HepG2 (cell line): ENCODE results near the gene FIGNL1. TPM values are rescaled to one million over a fixed set of nuclear protein-coding genes. Genes with fewer than 3 reads are reported as not detected.

Source experiments
- CAMTA2 ChIP-seq: sonication (generic); formaldehyde crosslinking; IDR thresholded peaks from 2 replicates; pipeline ENCODE4 v1.4.0; 2020; ENCODE audit warnings: mild to moderate bottlenecking, missing genetic modification reagents, borderline replicate concordance
- CC2D1A ChIP-seq: sonication (generic); formaldehyde crosslinking; IDR thresholded peaks from 2 replicates; pipeline ENCODE4 v1.8.1; 2023; ENCODE audit warnings: mild to moderate bottlenecking, missing genetic modification reagents
- FOXK2 ChIP-seq: fragments of 450-650 bp; IDR thresholded peaks from 2 replicates; pipeline ENCODE4 v1.6.1; 2016
- GATAD2A ChIP-seq: IDR thresholded peaks from 2 replicates; pipeline ENCODE4 v1.6.1; 2016
- HDAC1 ChIP-seq: sonication (generic); formaldehyde crosslinking; IDR thresholded peaks from 2 replicates; pipeline ENCODE4 v1.5.1; 2020; ENCODE audit warnings: mild to moderate bottlenecking, missing genetic modification reagents
- KMT2B ChIP-seq: IDR thresholded peaks from 2 replicates; pipeline ENCODE4 v1.6.1; 2016; ENCODE audit warnings: missing genetic modification reagents, missing compliant biosample characterization
- MIER3 ChIP-seq: IDR thresholded peaks from 2 replicates; pipeline ENCODE4 v1.6.1; 2016; ENCODE audit warnings: missing compliant biosample characterization, borderline replicate concordance
- NFE2L1 ChIP-seq: sonication (generic); formaldehyde crosslinking; IDR thresholded peaks from 2 replicates; pipeline ENCODE4 v1.4.0; 2020; ENCODE audit warnings: missing genetic modification reagents, mild to moderate bottlenecking, borderline replicate concordance
- SOX5 ChIP-seq: IDR thresholded peaks from 2 replicates; pipeline ENCODE4 v1.6.1; 2016; ENCODE audit warnings: borderline replicate concordance
- ZFAT ChIP-seq: sonication (generic); formaldehyde crosslinking; conservative IDR thresholded peaks from 2 replicates; pipeline ENCODE4 v1.8.1; 2023; ENCODE audit warnings: missing genetic modification reagents, inconsistent platforms
- ZSCAN9 ChIP-seq: IDR thresholded peaks from 2 replicates; pipeline ENCODE4 v1.6.1; 2016; ENCODE audit warnings: borderline replicate concordance
- polyA plus RNA-seq, 8 experiments: library from polyadenylated mRNA; depleted of rRNA in 3 of 8; stranded (reverse) in 7 of 8; unstranded in 1 of 8; fragments of >200 nt; fragmentation: Illumina TruSeq in 4 of 8; extraction: Trizol in 4 of 8; gene quantifications; 2 replicates each; pipeline versions ENCODE4 v1.2.1 to v1.2.3, GENCODE V29; 2011 to 2016; ENCODE audit warnings: low read depth in 4 of 8, missing spikeins in 1 of 8, mixed read lengths in 1 of 8; ENCODE audit not compliant: insufficient read depth in 1 of 8
- total RNA-seq, 5 experiments: library from RNA; depleted of rRNA; stranded (reverse); fragments of >200 nt; fragmentation: Illumina TruSeq; extraction: Trizol; gene quantifications; 2 replicates each; pipeline ENCODE4 v1.2.3, GENCODE V29; 2016; ENCODE audit warnings: low read depth in 1 of 5
- TF ChIP-seq, protein P1 (sequence below): IDR thresholded peaks from 2 replicates; pipeline ENCODE4 v1.6.1; 2016; ENCODE audit warnings: missing biosample characterization, missing genetic modification reagents, low read depth
- TF ChIP-seq, protein P2 (sequence below): sonication (generic); formaldehyde crosslinking; IDR thresholded peaks from 2 replicates; pipeline ENCODE4 v1.4.0; 2020; ENCODE audit warnings: missing genetic modification reagents
- TF ChIP-seq, protein P3 (sequence below): IDR thresholded peaks from 2 replicates; pipeline ENCODE4 v1.6.1; 2016; ENCODE audit warnings: low read depth, borderline replicate concordance
- TF ChIP-seq, protein P4 (sequence below): sonication (generic); formaldehyde crosslinking; IDR thresholded peaks from 2 replicates; pipeline ENCODE4 v1.4.0; 2020; ENCODE audit warnings: missing genetic modification reagents
- TF ChIP-seq, protein P5 (sequence below): IDR thresholded peaks from 2 replicates; pipeline ENCODE4 v1.6.1; 2016; ENCODE audit warnings: missing compliant biosample characterization, missing genetic modification reagents, borderline replicate concordance
- TF ChIP-seq, protein P6 (sequence below): sonication (generic); formaldehyde crosslinking; IDR thresholded peaks from 2 replicates; pipeline ENCODE4 v1.8.1; 2022; ENCODE audit warnings: low read depth, mild to moderate bottlenecking, missing genetic modification reagents
- TF ChIP-seq, protein P7 (sequence below): sonication (generic); formaldehyde crosslinking; conservative IDR thresholded peaks from 2 replicates; pipeline ENCODE4 v1.8.0; 2022; ENCODE audit warnings: mild to moderate bottlenecking, moderate library complexity, missing genetic modification reagents

Gene FIGNL1
- total and polyA plus RNA-seq, 2 of the 13 experiments (the other 11 are each of a cell fraction or from before 2014, with no cell fraction given) = 4.0 to 20.9 TPM

DNA sequence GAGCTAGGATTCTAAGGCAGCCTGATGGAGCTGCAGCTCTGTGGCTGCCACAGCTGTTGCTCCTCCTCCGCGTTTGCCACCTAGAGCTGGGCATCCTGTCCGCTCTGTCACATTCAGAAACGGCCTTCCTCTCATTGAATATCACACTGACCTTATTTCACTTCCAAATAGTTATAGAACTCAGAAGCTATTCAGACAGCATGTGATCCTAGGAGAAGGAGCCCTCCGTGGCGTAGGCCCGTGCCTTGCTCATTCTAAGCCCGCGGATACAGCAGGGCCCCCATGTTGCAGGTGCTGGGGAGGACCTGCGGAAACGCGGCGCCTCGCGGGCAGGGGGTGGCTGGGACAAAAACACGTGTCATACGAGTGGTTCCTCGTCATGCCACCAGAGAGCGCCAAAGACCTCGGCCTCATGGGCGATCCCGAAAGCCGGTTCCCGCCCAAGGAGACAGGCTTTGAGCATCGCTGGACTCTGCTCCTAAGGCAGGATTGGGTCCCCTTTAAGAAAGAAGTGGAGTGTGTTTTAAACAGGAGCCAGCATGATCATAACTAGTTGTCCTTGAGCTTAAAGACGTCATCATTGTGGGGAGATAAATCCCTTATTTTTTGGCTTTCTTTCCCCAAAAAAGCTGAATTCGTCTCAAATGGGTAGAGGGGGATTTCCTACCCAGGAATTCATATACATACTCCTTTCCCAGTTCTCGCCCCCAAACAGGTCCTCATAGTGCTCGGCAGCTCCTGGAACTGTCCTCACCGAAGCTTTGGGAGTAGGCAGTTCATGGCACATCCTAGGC, 17.9 kb upstream of the FIGNL1 start (continued):
- TF ChIP-seq, protein P1, sequence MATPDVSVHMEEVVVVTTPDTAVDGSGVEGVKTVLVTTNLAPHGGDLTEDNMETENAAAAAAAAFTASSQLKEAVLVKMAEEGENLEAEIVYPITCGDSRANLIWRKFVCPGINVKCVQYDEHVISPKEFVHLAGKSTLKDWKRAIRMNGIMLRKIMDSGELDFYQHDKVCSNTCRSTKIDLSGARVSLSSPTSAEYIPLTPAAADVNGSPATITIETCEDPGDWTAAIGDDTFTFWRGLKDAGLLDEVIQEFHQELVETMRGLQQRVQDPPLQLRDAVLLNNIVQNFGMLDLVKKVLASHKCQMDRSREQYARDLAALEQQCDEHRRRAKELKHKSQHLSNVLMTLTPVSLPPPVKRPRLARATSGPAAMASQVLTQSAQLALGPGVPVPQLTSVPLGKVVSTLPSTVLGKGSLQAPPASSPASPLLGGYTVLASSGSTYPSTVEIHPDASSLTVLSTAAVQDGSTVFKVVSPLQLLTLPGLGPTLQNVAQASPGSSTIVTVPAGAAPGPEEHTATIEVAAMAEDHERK (CRISPR knock-in tag) = no peak
- TF ChIP-seq, protein P2, sequence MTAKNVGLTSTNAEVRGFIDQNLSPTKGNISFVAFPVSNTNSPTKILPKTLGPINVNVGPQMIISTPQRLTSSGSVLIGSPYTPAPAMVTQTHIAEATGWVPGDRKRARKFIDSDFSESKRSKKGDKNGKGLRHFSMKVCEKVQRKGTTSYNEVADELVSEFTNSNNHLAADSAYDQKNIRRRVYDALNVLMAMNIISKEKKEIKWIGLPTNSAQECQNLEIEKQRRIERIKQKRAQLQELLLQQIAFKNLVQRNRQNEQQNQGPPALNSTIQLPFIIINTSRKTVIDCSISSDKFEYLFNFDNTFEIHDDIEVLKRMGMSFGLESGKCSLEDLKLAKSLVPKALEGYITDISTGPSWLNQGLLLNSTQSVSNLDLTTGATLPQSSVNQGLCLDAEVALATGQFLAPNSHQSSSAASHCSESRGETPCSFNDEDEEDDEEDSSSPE = peak; percentile 86
- 0 out of 2 replicates have a peak, but pooled peaks have one; percentile 41 for TF ChIP-seq CC2D1A (CRISPR knock-in tag)
- TF ChIP-seq NFE2L1 = no peak
- TF ChIP-seq, protein P3, sequence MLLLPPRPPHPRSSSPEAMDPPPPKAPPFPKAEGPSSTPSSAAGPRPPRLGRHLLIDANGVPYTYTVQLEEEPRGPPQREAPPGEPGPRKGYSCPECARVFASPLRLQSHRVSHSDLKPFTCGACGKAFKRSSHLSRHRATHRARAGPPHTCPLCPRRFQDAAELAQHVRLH (CRISPR knock-in tag) = peak; percentile 52; the same call in 1 of the 2 replicates
- TF ChIP-seq ZSCAN9 (CRISPR knock-in tag) = 0 out of 2 replicates have a peak, but pooled peaks have one; percentile 64
- TF ChIP-seq, protein P4, sequence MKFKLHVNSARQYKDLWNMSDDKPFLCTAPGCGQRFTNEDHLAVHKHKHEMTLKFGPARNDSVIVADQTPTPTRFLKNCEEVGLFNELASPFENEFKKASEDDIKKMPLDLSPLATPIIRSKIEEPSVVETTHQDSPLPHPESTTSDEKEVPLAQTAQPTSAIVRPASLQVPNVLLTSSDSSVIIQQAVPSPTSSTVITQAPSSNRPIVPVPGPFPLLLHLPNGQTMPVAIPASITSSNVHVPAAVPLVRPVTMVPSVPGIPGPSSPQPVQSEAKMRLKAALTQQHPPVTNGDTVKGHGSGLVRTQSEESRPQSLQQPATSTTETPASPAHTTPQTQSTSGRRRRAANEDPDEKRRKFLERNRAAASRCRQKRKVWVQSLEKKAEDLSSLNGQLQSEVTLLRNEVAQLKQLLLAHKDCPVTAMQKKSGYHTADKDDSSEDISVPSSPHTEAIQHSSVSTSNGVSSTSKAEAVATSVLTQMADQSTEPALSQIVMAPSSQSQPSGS (CRISPR knock-in tag) = peak; percentile 47; the same call in 1 of the 2 replicates
- TF ChIP-seq ZFAT = no peak
- 0 out of 2 replicates have a peak, but pooled peaks have one; percentile 28 for TF ChIP-seq HDAC1
- 0 out of 2 replicates have a peak, but pooled peaks have one; percentile 22 for TF ChIP-seq SOX5
- peak; percentile 28; the same call in 1 of the 2 replicates for TF ChIP-seq KMT2B (CRISPR knock-in tag)
- TF ChIP-seq MIER3 (CRISPR knock-in tag) = peak; percentile 70; the same call in 1 of the 2 replicates
- TF ChIP-seq, protein P5, sequence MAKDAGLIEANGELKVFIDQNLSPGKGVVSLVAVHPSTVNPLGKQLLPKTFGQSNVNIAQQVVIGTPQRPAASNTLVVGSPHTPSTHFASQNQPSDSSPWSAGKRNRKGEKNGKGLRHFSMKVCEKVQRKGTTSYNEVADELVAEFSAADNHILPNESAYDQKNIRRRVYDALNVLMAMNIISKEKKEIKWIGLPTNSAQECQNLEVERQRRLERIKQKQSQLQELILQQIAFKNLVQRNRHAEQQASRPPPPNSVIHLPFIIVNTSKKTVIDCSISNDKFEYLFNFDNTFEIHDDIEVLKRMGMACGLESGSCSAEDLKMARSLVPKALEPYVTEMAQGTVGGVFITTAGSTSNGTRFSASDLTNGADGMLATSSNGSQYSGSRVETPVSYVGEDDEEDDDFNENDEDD = peak; percentile 93
- TF ChIP-seq, protein P6, sequence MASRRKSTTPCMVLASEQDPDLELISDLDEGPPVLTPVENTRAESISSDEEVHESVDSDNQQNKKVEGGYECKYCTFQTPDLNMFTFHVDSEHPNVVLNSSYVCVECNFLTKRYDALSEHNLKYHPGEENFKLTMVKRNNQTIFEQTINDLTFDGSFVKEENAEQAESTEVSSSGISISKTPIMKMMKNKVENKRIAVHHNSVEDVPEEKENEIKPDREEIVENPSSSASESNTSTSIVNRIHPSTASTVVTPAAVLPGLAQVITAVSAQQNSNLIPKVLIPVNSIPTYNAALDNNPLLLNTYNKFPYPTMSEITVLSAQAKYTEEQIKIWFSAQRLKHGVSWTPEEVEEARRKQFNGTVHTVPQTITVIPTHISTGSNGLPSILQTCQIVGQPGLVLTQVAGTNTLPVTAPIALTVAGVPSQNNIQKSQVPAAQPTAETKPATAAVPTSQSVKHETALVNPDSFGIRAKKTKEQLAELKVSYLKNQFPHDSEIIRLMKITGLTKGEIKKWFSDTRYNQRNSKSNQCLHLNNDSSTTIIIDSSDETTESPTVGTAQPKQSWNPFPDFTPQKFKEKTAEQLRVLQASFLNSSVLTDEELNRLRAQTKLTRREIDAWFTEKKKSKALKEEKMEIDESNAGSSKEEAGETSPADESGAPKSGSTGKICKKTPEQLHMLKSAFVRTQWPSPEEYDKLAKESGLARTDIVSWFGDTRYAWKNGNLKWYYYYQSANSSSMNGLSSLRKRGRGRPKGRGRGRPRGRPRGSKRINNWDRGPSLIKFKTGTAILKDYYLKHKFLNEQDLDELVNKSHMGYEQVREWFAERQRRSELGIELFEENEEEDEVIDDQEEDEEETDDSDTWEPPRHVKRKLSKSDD (CRISPR knock-in tag) = no peak
- TF ChIP-seq, protein P7, sequence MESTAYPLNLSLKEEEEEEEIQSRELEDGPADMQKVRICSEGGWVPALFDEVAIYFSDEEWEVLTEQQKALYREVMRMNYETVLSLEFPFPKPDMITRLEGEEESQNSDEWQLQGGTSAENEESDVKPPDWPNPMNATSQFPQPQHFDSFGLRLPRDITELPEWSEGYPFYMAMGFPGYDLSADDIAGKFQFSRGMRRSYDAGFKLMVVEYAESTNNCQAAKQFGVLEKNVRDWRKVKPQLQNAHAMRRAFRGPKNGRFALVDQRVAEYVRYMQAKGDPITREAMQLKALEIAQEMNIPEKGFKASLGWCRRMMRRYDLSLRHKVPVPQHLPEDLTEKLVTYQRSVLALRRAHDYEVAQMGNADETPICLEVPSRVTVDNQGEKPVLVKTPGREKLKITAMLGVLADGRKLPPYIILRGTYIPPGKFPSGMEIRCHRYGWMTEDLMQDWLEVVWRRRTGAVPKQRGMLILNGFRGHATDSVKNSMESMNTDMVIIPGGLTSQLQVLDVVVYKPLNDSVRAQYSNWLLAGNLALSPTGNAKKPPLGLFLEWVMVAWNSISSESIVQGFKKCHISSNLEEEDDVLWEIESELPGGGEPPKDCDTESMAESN = 0 out of 2 replicates have a peak, but pooled peaks have one; percentile 36
- no peak for TF ChIP-seq CAMTA2 (CRISPR knock-in tag)
- no peak for TF ChIP-seq FOXK2
- peak; percentile 61 for TF ChIP-seq GATAD2A (CRISPR knock-in tag)
